ENCODE data around the gene FOCAD. TPM values are rescaled to one million over a fixed set of nuclear protein-coding genes. Genes with fewer than 3 reads are reported as not detected.

The FOCAD gene
- total RNA-seq, 1 experiment from 2014 or later = 40.7 TPM

- H3K27me3 ChIP-seq (ENCODE audit: insufficient read depth, low read length) = no peaks in the 10 kb centered on the region
- H3K27ac ChIP-seq (ENCODE audit: low read depth, low read length) = no peak overlapping the region
- DNase-seq (ENCODE audit: low read depth, low spot score) (no peak), ATAC-seq (no peak)
- H3K9me3 ChIP-seq (ENCODE audit: control insufficient read depth in 1 of 2, insufficient read depth in 1 of 2, low read depth in 1 of 2, low read length in 2 of 2) = no peaks in the 10 kb centered on the region
- H3K4me1 ChIP-seq (ENCODE audit: control insufficient read depth in 1 of 2, insufficient read depth in 2 of 2, low read length in 2 of 2) = no peaks in the 10 kb centered on the region
- no peak overlapping the region for H3K4me3 ChIP-seq (replicated peaks in 1 of 2; ENCODE audit: low read depth in 1 of 2, low read length in 2 of 2)
- no peak overlapping the region for H2AFZ ChIP-seq (ENCODE audit: low read depth, low read length, poor library complexity, severe bottlenecking)
- ChIA-PET CTCF (no interaction called here), POLR2A (no interaction called here), RAD21 (ENCODE audit: low non-redundant PET in 1 of 2, low total read pairs in 2 of 2, uncharacterized antibody in 2 of 2, unreplicated experiment in 2 of 2) (no interaction called here)
- no peaks in the 10 kb centered on the region for H4K20me1 ChIP-seq (ENCODE audit: insufficient read depth)
- TF ChIP-seq CTCF (IDR thresholded peaks at IDR 0.05 in 2 of 3, conservative IDR thresholded peaks at IDR 0.05 in 1 of 3; ENCODE audit: borderline replicate concordance in 1 of 3, insufficient read depth in 1 of 3, low read depth in 2 of 3, low read length in 2 of 3) (no peak), EZH2 (IDR thresholded peaks at IDR 0.05) (no peak), CEBPB (IDR thresholded peaks at IDR 0.05; ENCODE audit: low read depth) (no peak), CBX3 (IDR thresholded peaks at IDR 0.05; ENCODE audit: low read depth) (no peak), ZFX (IDR thresholded peaks at IDR 0.05) (no peak), POLR2AphosphoS5 (IDR thresholded peaks at IDR 0.05; ENCODE audit: low read depth, low read length) (no peak), SP1 (IDR thresholded peaks at IDR 0.05; ENCODE audit: low read depth) (no peak), REST (IDR thresholded peaks at IDR 0.05; ENCODE audit: low read depth) (no peak), RAD21 (IDR thresholded peaks at IDR 0.05; ENCODE audit: low read depth) (no peak), MAX (IDR thresholded peaks at IDR 0.05) (no peak), JUND (IDR thresholded peaks at IDR 0.05) (no peak), POLR2A (IDR thresholded peaks at IDR 0.05; ENCODE audit: borderline replicate concordance, extremely low read depth, insufficient read depth, insufficient read length) (no peak), EZH2phosphoT487 (IDR thresholded peaks at IDR 0.05; ENCODE audit: borderline replicate concordance) (no peak), ATF3 (IDR thresholded peaks at IDR 0.05) (no peak), EGR1 (IDR thresholded peaks at IDR 0.05; ENCODE audit: low read depth) (no peak), YY1 (IDR thresholded peaks at IDR 0.05; ENCODE audit: extremely low read depth, insufficient replicate concordance, low read depth, low read length) (no peak)
- no peaks in the 10 kb centered on the region for H3K36me3 ChIP-seq (ENCODE audit: control insufficient read depth in 1 of 2, insufficient read depth in 2 of 2, low read length in 2 of 2)
- H3K4me2 ChIP-seq (ENCODE audit: low read length) = no peak overlapping the region
- intact Hi-C loops (cut with micrococcal nuclease) = no loop called here
- H3K9me2 ChIP-seq (ENCODE audit: insufficient read depth) = no peaks in the 10 kb centered on the region
- no peak overlapping the region for H3K9ac ChIP-seq (ENCODE audit: low read length)
- no TSS peak for BruUV-seq (replicated peaks)
- no peaks in the 10 kb centered on the region for H3K79me2 ChIP-seq (ENCODE audit: insufficient read depth, low read length)
These were observed 164.4 kb downstream of the FOCAD start for GRCh38 chr9:20848490-20848889.

Measured in HCT116 (cell line).